ENCODE measurements around the gene TENM4. TPM values are rescaled to one million over a fixed set of nuclear protein-coding genes. Genes with fewer than 3 reads are reported as not detected.

Gene TENM4
- total and polyA plus RNA-seq, 2 of the 13 experiments (the other 11 are each of a cell fraction or from before 2014, with no cell fraction given) = not detected

DNA sequence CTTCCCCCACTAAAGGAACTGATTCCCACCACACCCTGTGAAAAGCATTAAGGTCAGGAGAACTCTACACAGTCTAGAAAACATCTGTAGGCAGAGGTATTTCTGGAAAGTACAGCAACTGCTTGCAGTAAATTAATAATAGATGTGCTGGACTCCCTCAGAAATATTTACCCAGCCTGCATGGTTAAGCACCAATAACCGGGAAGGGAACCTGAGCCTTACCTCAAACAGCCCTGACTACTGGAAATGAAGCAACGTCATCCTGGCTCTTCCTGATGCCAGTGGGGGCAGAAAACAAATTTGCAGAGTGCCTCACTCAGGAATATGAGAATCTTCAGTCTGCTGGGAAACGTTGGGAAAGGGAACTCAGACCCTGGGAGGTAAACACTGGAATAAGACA is 318.1 kb downstream of the TENM4 start:
- WGBS (ENCODE audit: low lambda C conversion rate) = 3% methylated on average over 3 of the region's 3 CpGs
- Histone ChIP-seq H2AFZ (ENCODE audit: low read length) (no peak overlapping the region), H3K9ac (ENCODE audit: insufficient read depth, low read depth, low read length) (no peak overlapping the region), H3K4me2 (ENCODE audit: low read depth, low read length) (no peak overlapping the region), H3K27ac (ENCODE audit: extremely low read length, insufficient read depth, low read length) (no peak overlapping the region), H3K9me3 (ENCODE audit: low read length) (no peaks in the 10 kb centered on the region), H3K36me3 (replicated peaks in 1 of 2; ENCODE audit: control insufficient read depth in 1 of 2, insufficient read depth in 2 of 2, low read length in 2 of 2) (no peaks in the 10 kb centered on the region), H4K20me1 (ENCODE audit: insufficient read depth, low read length) (no peaks in the 10 kb centered on the region), H3K4me3 (replicated peaks in 1 of 3; ENCODE audit: insufficient read depth in 1 of 3, low read depth in 2 of 3, low read length in 3 of 3) (no peak overlapping the region), H3K4me1 (ENCODE audit: insufficient read depth, low read length) (no peaks in the 10 kb centered on the region), H3K27me3 (ENCODE audit: control insufficient read depth in 1 of 2, insufficient read depth in 2 of 2, low read length in 2 of 2) (no peaks in the 10 kb centered on the region), H3K79me2 (ENCODE audit: insufficient read depth, low read length) (no peaks in the 10 kb centered on the region)
- CTCF ChIA-PET (ENCODE audit: low intra/inter-chr PET ratio, low total read pairs) = no interaction called here
- BruUV-seq (replicated peaks) = no TSS peak
- ATAC-seq = no peak
- no peak for FAIRE-seq
- POLR2A ChIA-PET = no interaction called here
- in situ Hi-C loops (cut with HindIII; ENCODE audit: extremely low pct_ligation_motif_present, low pct_unique_long_range_greater_than_20kb) (no loop called here), intact Hi-C loops (cut with micrococcal nuclease; ENCODE audit: unreplicated experiment) (no loop called here)
- no peak for DNase-seq (ENCODE audit: low spot score)
- TF ChIP-seq, protein P1, sequence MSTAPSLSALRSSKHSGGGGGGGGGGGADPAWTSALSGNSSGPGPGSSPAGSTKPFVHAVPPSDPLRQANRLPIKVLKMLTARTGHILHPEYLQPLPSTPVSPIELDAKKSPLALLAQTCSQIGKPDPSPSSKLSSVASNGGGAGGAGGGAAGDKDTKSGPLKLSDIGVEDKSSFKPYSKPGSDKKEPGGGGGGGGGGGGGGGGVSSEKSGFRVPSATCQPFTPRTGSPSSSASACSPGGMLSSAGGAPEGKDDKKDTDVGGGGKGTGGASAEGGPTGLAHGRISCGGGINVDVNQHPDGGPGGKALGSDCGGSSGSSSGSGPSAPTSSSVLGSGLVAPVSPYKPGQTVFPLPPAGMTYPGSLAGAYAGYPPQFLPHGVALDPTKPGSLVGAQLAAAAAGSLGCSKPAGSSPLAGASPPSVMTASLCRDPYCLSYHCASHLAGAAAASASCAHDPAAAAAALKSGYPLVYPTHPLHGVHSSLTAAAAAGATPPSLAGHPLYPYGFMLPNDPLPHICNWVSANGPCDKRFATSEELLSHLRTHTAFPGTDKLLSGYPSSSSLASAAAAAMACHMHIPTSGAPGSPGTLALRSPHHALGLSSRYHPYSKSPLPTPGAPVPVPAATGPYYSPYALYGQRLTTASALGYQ (CRISPR knock-in tag; IDR thresholded peaks at IDR 0.05) = no peak
- TF ChIP-seq, protein P2, sequence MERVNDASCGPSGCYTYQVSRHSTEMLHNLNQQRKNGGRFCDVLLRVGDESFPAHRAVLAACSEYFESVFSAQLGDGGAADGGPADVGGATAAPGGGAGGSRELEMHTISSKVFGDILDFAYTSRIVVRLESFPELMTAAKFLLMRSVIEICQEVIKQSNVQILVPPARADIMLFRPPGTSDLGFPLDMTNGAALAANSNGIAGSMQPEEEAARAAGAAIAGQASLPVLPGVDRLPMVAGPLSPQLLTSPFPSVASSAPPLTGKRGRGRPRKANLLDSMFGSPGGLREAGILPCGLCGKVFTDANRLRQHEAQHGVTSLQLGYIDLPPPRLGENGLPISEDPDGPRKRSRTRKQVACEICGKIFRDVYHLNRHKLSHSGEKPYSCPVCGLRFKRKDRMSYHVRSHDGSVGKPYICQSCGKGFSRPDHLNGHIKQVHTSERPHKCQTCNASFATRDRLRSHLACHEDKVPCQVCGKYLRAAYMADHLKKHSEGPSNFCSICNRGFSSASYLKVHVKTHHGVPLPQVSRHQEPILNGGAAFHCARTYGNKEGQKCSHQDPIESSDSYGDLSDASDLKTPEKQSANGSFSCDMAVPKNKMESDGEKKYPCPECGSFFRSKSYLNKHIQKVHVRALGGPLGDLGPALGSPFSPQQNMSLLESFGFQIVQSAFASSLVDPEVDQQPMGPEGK (CRISPR knock-in tag; IDR thresholded peaks at IDR 0.05) = no peak
- TF ChIP-seq ZNF550 (CRISPR knock-in tag; IDR thresholded peaks at IDR 0.05; ENCODE audit: borderline replicate concordance) = no peak
- TF ChIP-seq EZH2 (conservative IDR thresholded peaks at IDR 0.05; ENCODE audit: low read depth, low read length) = no peak
- TF ChIP-seq, protein P3, sequence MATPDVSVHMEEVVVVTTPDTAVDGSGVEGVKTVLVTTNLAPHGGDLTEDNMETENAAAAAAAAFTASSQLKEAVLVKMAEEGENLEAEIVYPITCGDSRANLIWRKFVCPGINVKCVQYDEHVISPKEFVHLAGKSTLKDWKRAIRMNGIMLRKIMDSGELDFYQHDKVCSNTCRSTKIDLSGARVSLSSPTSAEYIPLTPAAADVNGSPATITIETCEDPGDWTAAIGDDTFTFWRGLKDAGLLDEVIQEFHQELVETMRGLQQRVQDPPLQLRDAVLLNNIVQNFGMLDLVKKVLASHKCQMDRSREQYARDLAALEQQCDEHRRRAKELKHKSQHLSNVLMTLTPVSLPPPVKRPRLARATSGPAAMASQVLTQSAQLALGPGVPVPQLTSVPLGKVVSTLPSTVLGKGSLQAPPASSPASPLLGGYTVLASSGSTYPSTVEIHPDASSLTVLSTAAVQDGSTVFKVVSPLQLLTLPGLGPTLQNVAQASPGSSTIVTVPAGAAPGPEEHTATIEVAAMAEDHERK (CRISPR knock-in tag; IDR thresholded peaks at IDR 0.05; ENCODE audit: low read depth) = no peak
- TF ChIP-seq CREB1 (IDR thresholded peaks at IDR 0.05) = no peak
- TF ChIP-seq CREB1 (CRISPR knock-in tag; IDR thresholded peaks at IDR 0.05) = no peak
- TF ChIP-seq ZNF101 (CRISPR knock-in tag; IDR thresholded peaks at IDR 0.05; ENCODE audit: borderline replicate concordance, low read depth) = no peak
- no peak for TF ChIP-seq ZNF703 (CRISPR knock-in tag; IDR thresholded peaks at IDR 0.05; ENCODE audit: borderline replicate concordance)
- TF ChIP-seq TCF7L2 (IDR thresholded peaks at IDR 0.05; ENCODE audit: low read depth, low read length) = no peak
- TF ChIP-seq, protein P4, sequence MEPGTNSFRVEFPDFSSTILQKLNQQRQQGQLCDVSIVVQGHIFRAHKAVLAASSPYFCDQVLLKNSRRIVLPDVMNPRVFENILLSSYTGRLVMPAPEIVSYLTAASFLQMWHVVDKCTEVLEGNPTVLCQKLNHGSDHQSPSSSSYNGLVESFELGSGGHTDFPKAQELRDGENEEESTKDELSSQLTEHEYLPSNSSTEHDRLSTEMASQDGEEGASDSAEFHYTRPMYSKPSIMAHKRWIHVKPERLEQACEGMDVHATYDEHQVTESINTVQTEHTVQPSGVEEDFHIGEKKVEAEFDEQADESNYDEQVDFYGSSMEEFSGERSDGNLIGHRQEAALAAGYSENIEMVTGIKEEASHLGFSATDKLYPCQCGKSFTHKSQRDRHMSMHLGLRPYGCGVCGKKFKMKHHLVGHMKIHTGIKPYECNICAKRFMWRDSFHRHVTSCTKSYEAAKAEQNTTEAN (CRISPR knock-in tag; conservative IDR thresholded peaks at IDR 0.05) = no peak
- TF ChIP-seq ZNF558 (CRISPR knock-in tag; IDR thresholded peaks at IDR 0.05; ENCODE audit: borderline replicate concordance) = no peak
- TF ChIP-seq, protein P5, sequence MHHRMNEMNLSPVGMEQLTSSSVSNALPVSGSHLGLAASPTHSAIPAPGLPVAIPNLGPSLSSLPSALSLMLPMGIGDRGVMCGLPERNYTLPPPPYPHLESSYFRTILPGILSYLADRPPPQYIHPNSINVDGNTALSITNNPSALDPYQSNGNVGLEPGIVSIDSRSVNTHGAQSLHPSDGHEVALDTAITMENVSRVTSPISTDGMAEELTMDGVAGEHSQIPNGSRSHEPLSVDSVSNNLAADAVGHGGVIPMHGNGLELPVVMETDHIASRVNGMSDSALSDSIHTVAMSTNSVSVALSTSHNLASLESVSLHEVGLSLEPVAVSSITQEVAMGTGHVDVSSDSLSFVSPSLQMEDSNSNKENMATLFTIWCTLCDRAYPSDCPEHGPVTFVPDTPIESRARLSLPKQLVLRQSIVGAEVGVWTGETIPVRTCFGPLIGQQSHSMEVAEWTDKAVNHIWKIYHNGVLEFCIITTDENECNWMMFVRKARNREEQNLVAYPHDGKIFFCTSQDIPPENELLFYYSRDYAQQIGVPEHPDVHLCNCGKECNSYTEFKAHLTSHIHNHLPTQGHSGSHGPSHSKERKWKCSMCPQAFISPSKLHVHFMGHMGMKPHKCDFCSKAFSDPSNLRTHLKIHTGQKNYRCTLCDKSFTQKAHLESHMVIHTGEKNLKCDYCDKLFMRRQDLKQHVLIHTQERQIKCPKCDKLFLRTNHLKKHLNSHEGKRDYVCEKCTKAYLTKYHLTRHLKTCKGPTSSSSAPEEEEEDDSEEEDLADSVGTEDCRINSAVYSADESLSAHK (CRISPR knock-in tag; IDR thresholded peaks at IDR 0.05; ENCODE audit: borderline replicate concordance) = no peak
- TF ChIP-seq, protein P6, sequence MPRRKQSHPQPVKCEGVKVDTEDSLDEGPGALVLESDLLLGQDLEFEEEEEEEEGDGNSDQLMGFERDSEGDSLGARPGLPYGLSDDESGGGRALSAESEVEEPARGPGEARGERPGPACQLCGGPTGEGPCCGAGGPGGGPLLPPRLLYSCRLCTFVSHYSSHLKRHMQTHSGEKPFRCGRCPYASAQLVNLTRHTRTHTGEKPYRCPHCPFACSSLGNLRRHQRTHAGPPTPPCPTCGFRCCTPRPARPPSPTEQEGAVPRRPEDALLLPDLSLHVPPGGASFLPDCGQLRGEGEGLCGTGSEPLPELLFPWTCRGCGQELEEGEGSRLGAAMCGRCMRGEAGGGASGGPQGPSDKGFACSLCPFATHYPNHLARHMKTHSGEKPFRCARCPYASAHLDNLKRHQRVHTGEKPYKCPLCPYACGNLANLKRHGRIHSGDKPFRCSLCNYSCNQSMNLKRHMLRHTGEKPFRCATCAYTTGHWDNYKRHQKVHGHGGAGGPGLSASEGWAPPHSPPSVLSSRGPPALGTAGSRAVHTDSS (CRISPR knock-in tag; conservative IDR thresholded peaks at IDR 0.05) = no peak

Data from HepG2 (cell line).